IPS-NIHi11 (cell line): ENCODE data around the gene MCU.
"Not testable (repeated sequence)": the region's sequence is repeated elsewhere in the genome, so short reads cannot be mapped to it uniquely, and the experiment has no call there.

ENCODE experiments used
- DNase-seq: peaks from one replicate; pipeline ENCODE4 v3.0.0; 2012; ENCODE audit warnings: mixed read lengths, low spot score

Gene MCU

GRCh38 chr10:72761498-72761897, 69.6 kb downstream of the MCU start:
- no peak for DNase-seq

- DNase-seq: no peak
Measured at GRCh38 chr10:72762042-72762441, 70.1 kb downstream of the MCU start.

GRCh38 chr10:72763201-72763600, 71.3 kb downstream of the MCU start:
- no peak for DNase-seq

GRCh38 chr10:72764151-72764550, 72.2 kb downstream of the MCU start:
- no peak for DNase-seq

- DNase-seq: no peak
Measured at GRCh38 chr10:72765051-72765745, 73.3 kb downstream of the MCU start.

GRCh38 chr10:72771195-72771594, 79.3 kb downstream of the MCU start:
- DNase-seq: not testable (repeated sequence)

- DNase-seq: no peak
Measured at GRCh38 chr10:72772031-72772430, 80.1 kb downstream of the MCU start.

- no peak for DNase-seq
Measured at GRCh38 chr10:72779874-72780273, 87.9 kb downstream of the MCU start.

- DNase-seq: no peak
Measured at GRCh38 chr10:72782649-72783330, 90.8 kb downstream of the MCU start.

GRCh38 chr10:72783410-72783833, 91.5 kb downstream of the MCU start:
- no peak for DNase-seq

GRCh38 chr10:72784551-72785351, 92.8 kb downstream of the MCU start:
- peak; percentile 67 for DNase-seq

- no peak for DNase-seq
Measured at GRCh38 chr10:72785409-72785808, 93.5 kb downstream of the MCU start.

- no peak for DNase-seq
Measured at GRCh38 chr10:72790216-72790990, 98.5 kb downstream of the MCU start.

- DNase-seq: no peak
Measured at GRCh38 chr10:72792288-72792687, 100.3 kb downstream of the MCU start.

- DNase-seq: no peak
Measured at GRCh38 chr10:72793752-72794151, 101.8 kb downstream of the MCU start.

- no peak for DNase-seq
Measured at GRCh38 chr10:72794260-72794659, 102.3 kb downstream of the MCU start.

GRCh38 chr10:72796042-72796441, 104.1 kb downstream of the MCU start:
- DNase-seq: no peak

- DNase-seq: no peak
Measured at GRCh38 chr10:72796538-72796937, 104.6 kb downstream of the MCU start.

GRCh38 chr10:72800000-72800740, 108.2 kb downstream of the MCU start:
- no peak for DNase-seq

- no peak for DNase-seq
Measured at GRCh38 chr10:72800741-72801092, 108.8 kb downstream of the MCU start.

- DNase-seq: no peak
Measured at GRCh38 chr10:72801263-72801868, 109.4 kb downstream of the MCU start.
